GM12872 (cell line): ENCODE data around the gene KCTD4.

Experiments used
- CTCF ChIP-seq: IDR thresholded peaks from 3 replicates; pipeline ENCODE4 v1.5.1; 2011; ENCODE audit warnings: low read depth, mild to moderate bottlenecking, low read length, moderate library complexity; ENCODE audit not compliant: insufficient read depth

Gene KCTD4

GRCh38 chr13:45168555-45168930 lies 32.3 kb downstream of the KCTD4 start:
- no peak for TF ChIP-seq CTCF

GRCh38 chr13:45167611-45168554 lies 33.0 kb downstream of the KCTD4 start:
- no peak for TF ChIP-seq CTCF

GRCh38 chr13:45166858-45167257 lies 34.0 kb downstream of the KCTD4 start:
- no peak for TF ChIP-seq CTCF

GRCh38 chr13:45162821-45163220 lies 38.0 kb downstream of the KCTD4 start:
- no peak for TF ChIP-seq CTCF

GRCh38 chr13:45162194-45162593 lies 38.7 kb downstream of the KCTD4 start:
- TF ChIP-seq CTCF, result no peak

- TF ChIP-seq CTCF, result no peak
These were observed 44.1 kb downstream of the KCTD4 start for GRCh38 chr13:45156565-45157361.

- no peak for TF ChIP-seq CTCF
These were observed 50.9 kb downstream of the KCTD4 start for GRCh38 chr13:45149964-45150363.
